Hepatocyte (in vitro differentiated cells): ENCODE measurements around the gene GLI3. TPM values are rescaled to one million over a fixed set of nuclear protein-coding genes. Genes with fewer than 3 reads are reported as not detected.

Source experiments
- DNase-seq: peaks from one replicate; pipeline ENCODE4 v3.0.0-alpha.2; 2016; ENCODE audit warnings: low spot score
- H2AFZ ChIP-seq: fragments of 200-600 bp; sonication (generic); 2 replicates; pipeline ENCODE4 v1.6.0; 2016; ENCODE audit warnings: antibody characterized with exemption, mild to moderate bottlenecking
- H3K27ac ChIP-seq: fragments of 200-600 bp; sonication (generic); 2 replicates; pipeline ENCODE4 v1.5.1; 2016; ENCODE audit warnings: mild to moderate bottlenecking
- H3K27me3 ChIP-seq: fragments of 200-600 bp; sonication (generic); 2 replicates; pipeline ENCODE4 v1.6.1; 2016
- H3K36me3 ChIP-seq: fragments of 200-600 bp; sonication (generic); replicated peaks from 2 replicates; pipeline ENCODE4 v1.5.1; 2016; ENCODE audit warnings: low read depth; ENCODE audit not compliant: insufficient read depth
- H3K4me1 ChIP-seq: fragments of 200-600 bp; sonication (generic); 2 replicates; pipeline ENCODE4 v1.5.1; 2016; ENCODE audit warnings: mild to moderate bottlenecking, moderate library complexity; ENCODE audit not compliant: insufficient read depth
- H3K4me2 ChIP-seq: fragments of 200-600 bp; sonication (generic); 2 replicates; pipeline ENCODE4 v1.6.0; 2016
- H3K4me3 ChIP-seq: fragments of 200-600 bp; sonication (generic); 2 replicates; pipeline ENCODE4 v1.5.1; 2016; ENCODE audit warnings: mild to moderate bottlenecking
- H3K79me2 ChIP-seq: fragments of 200-600 bp; sonication (generic); 2 replicates; pipeline ENCODE4 v1.6.0; 2017; ENCODE audit warnings: mild to moderate bottlenecking
- H3K9me2 ChIP-seq: fragments of 200-600 bp; sonication (generic); replicated peaks from 2 replicates; pipeline ENCODE4 v1.6.0; 2017; ENCODE audit warnings: mild to moderate bottlenecking; ENCODE audit not compliant: insufficient read depth
- H3K9me3 ChIP-seq: fragments of 200-600 bp; sonication (generic); 2 replicates; pipeline ENCODE4 v1.5.1; 2016; ENCODE audit warnings: low read depth, mild to moderate bottlenecking
- H4K20me1 ChIP-seq: fragments of 200-600 bp; sonication (generic); 2 replicates; pipeline ENCODE4 v1.6.0; 2016; ENCODE audit warnings: mild to moderate bottlenecking; ENCODE audit not compliant: insufficient read depth, poor library complexity, severe bottlenecking
- EZH2 ChIP-seq: fragments of 200-600 bp; sonication (generic); IDR thresholded peaks from 2 replicates; pipeline ENCODE4 v1.6.1; 2016; ENCODE audit warnings: antibody characterized with exemption, mild to moderate bottlenecking, borderline replicate concordance
- EZH2phosphoT487 ChIP-seq: fragments of 200-600 bp; sonication (generic); IDR thresholded peaks from one replicate; pipeline ENCODE4 v1.6.1; 2018; ENCODE audit warnings: antibody characterized with exemption, mild to moderate bottlenecking, low read depth, moderate library complexity; ENCODE audit not compliant: unreplicated experiment, severe bottlenecking
- WGBS: methylation state at CpG from one replicate; pipeline ENCODE4 v1.1.6; 2016; ENCODE audit warnings: low lambda C conversion rate; ENCODE audit errors: missing lambda C conversion rate; 5-methylcytosine and 5-hydroxymethylcytosine counted together
- polyA plus RNA-seq: library from polyadenylated mRNA; unstranded; fragments of >200 nt; fragmentation: Nextera tagmentation; extraction: Ambion mirVana; gene quantifications from 2 replicates; pipeline ENCODE4 v1.2.1, GENCODE V29; 2016
- total RNA-seq: library from RNA; depleted of rRNA; stranded (reverse); fragments of >200 nt; gene quantifications from 2 replicates; pipeline ENCODE4 v1.2.3, GENCODE V29; 2014
- TF ChIP-seq, protein P1 (sequence below): fragments of 200-600 bp; sonication (generic); IDR thresholded peaks from 2 replicates; pipeline ENCODE4 v1.5.1; 2016; ENCODE audit warnings: antibody characterized with exemption, mild to moderate bottlenecking; ENCODE audit not compliant: poor library complexity

Gene GLI3
- total and polyA plus RNA-seq, 2 experiments from 2014 or later, result 5.5 to 20.0 TPM

DNA sequence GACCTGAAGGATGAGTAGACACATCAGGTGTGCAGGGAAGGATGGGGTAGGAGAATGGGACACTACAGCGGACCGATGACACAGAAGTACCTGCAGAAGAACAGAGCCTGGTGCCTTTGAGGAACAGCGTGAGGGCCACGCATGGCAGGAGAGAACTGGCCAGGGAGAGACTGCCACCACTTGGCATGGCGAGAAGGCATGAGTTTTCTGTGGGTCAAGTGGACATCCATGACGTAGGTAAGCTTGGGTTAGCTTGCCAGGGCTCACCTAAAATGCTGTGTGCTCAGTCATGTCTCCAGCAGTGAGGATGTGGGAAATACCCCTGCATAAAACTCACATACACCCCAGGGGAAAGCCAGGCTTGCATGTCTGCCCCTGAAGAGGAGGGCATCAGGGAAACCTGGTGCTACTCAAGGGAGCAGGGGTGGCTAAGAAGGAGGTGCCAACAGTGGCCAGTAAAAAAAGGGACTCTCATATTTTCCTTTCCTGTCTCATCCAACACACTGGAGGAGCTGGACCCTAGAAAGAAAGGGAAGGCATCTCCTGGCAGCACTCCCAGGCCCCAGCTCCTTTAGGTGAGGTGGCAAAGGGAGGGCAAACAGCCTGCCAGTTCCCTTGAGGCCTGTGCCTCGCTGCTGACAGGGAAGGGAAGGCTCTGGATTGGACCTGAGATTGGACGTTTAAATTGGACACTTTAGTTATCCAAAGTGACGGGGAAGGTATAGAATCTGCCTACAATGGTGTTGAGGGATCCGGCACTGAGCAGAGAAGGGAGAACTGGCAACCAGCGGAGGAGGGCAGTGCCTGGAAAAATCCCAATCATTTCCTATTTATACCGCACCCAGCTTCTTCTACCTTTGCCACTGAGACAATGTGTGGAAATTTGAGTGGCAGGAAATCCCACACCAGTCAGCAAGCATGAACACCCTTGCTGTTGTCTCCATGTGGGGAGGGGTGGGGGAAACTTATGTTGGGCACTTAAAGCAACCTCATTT lies 255.7 kb downstream of the GLI3 start:
- Histone ChIP-seq H3K9me3 (no peaks in the 10 kb centered on the region), H3K79me2 (no peaks in the 10 kb centered on the region), H3K4me2 (no peak overlapping the region), H3K27me3 (no peaks in the 10 kb centered on the region), H3K36me3 (no peaks in the 10 kb centered on the region), H3K4me1 (peaks cover 6% of the 10 kb centered on the region), H4K20me1 (no peaks in the 10 kb centered on the region), H3K27ac (no peak overlapping the region), H3K4me3 (no peak overlapping the region), H3K9me2 (no peaks in the 10 kb centered on the region), H2AFZ (no peak overlapping the region)
- no peak for DNase-seq
- 96% methylated on average over 12 of the region's 12 CpGs for WGBS
- TF ChIP-seq EZH2phosphoT487, result no peak
- TF ChIP-seq EZH2, result no peak
- TF ChIP-seq, protein P1, sequence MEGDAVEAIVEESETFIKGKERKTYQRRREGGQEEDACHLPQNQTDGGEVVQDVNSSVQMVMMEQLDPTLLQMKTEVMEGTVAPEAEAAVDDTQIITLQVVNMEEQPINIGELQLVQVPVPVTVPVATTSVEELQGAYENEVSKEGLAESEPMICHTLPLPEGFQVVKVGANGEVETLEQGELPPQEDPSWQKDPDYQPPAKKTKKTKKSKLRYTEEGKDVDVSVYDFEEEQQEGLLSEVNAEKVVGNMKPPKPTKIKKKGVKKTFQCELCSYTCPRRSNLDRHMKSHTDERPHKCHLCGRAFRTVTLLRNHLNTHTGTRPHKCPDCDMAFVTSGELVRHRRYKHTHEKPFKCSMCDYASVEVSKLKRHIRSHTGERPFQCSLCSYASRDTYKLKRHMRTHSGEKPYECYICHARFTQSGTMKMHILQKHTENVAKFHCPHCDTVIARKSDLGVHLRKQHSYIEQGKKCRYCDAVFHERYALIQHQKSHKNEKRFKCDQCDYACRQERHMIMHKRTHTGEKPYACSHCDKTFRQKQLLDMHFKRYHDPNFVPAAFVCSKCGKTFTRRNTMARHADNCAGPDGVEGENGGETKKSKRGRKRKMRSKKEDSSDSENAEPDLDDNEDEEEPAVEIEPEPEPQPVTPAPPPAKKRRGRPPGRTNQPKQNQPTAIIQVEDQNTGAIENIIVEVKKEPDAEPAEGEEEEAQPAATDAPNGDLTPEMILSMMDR, result no peak

DNA sequence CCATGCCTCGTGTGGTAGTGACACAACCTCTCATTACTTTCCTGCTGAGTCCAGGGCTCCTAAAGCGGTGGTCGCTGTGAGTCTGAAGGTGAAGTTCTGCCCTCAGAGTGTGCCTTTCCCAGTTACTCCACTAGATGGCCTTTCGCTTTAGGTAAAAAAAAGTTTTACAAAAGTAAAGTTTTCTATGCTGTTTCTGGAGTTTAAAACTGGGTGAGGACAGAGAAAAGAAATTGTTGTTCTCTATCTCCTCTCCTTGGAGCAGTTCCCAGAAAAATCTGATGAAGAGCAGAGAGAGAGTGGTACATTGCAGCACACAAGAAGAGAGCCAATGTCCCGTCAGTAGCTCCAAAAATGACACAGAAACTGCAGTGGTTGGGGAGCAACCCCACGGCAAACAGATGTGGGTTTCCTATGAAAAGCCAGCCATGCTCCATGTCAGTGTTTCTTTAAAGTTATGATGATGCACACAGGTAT lies 257.1 kb downstream of the GLI3 start:
- Histone ChIP-seq H3K9me2 (no peaks in the 10 kb centered on the region), H3K27ac (no peak overlapping the region), H3K4me3 (no peak overlapping the region), H3K36me3 (no peaks in the 10 kb centered on the region), H3K79me2 (no peaks in the 10 kb centered on the region), H3K4me1 (peaks cover 6% of the 10 kb centered on the region), H3K4me2 (no peak overlapping the region), H2AFZ (no peak overlapping the region), H3K9me3 (no peaks in the 10 kb centered on the region), H3K27me3 (no peaks in the 10 kb centered on the region), H4K20me1 (no peaks in the 10 kb centered on the region)
- TF ChIP-seq, protein P1, result peak; percentile 75
- TF ChIP-seq EZH2 (no peak), EZH2phosphoT487 (no peak)
- 23% methylated on average over 6 of the region's 6 CpGs for WGBS
- peak; percentile 63 for DNase-seq

DNA sequence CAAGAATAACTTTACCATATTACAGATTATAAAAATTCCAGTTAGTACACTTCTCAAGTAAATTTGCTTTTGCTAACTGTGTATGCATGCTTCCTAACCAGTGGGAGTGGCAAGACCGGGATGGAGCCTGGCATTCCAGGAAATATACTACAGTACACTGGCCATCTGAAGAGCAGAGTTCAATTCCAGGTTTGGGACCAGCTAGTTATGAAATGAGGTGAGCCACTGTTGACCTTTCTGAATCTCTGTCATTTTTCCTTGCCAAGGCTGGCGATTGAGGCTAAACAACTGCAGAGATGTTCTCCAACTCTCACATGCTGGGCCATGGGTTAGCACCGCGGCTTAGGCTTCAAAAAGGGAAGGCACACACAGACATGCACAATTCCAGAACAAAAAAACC lies 258.2 kb downstream of the GLI3 start:
- Histone ChIP-seq H3K9me2 (no peaks in the 10 kb centered on the region), H3K36me3 (no peaks in the 10 kb centered on the region), H3K27me3 (no peaks in the 10 kb centered on the region), H2AFZ (no peak overlapping the region), H3K4me2 (no peak overlapping the region), H3K4me3 (no peak overlapping the region), H3K27ac (no peak overlapping the region), H3K4me1 (peaks cover 6% of the 10 kb centered on the region), H3K9me3 (no peaks in the 10 kb centered on the region), H4K20me1 (no peaks in the 10 kb centered on the region), H3K79me2 (no peaks in the 10 kb centered on the region)
- DNase-seq, result no peak
- WGBS, result 92% methylated on average over 4 of the region's 4 CpGs
- TF ChIP-seq EZH2 (no peak), EZH2phosphoT487 (no peak)
- TF ChIP-seq, protein P1, result no peak
